HuH-7 (cell line): ENCODE measurements around the gene NAPG.
"Not testable (repeated sequence)": the region's sequence is repeated elsewhere in the genome, so short reads cannot be mapped to it uniquely, and the experiment has no call there.

ENCODE experiments used
- DNase-seq: peaks from one replicate; pipeline ENCODE4 v3.0.0; 2011; ENCODE audit warnings: low spot score

The NAPG gene

DNA sequence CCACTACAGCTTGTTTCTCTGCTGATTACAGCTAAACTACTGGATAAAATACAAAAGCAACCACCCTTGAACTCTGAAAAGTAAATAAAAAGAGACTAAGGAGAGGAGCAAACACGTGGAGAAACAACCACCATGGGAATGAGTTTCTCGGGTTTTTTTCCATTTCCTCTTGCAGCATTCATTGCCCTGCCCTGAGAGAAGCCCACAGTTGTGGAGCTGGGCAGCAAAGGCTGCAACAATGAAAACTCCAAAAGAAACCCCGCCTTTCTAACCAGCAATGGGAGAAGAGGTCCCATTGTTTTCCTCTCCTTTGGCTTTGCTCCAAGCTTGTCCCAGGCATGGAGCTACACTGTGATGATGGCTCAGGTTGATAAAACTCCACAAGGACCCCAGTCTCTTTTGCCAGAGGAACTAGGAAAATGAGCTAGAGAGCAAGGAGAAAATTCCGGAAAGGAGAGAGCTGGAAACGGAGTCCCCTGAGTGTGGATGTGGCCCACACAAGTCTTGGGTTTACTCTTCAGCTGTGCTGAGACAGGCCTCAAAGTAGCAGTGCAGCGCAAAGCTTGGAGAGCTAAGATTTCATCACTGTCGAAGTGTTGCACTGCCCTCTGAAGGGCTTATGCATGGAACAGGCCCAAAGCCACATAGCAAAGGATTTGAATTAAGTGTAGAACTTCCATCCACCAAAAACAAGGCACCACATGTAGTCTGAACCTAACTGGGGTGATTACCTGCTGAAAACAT is 20.9 kb downstream of the NAPG start:
- no peak for DNase-seq

DNA sequence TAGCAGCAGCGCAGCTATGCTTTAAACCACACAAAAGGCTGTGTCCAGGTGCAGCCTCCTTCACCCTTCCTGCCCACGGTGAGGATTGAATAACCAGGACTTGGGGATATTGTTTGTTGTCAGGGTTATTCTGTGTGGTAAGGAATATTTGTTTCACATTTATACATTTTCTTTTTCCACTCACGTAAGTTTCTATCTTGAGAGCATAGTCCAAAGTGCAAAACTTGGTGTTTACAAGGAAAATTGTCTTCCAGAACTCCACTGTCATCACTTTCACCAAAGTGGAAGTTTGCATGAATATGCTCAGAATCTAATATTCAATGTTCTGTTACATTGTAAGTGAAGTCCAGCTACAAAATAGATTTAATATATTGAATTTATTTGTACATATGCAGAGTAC is 26.4 kb downstream of the NAPG start:
- no peak for DNase-seq

DNA sequence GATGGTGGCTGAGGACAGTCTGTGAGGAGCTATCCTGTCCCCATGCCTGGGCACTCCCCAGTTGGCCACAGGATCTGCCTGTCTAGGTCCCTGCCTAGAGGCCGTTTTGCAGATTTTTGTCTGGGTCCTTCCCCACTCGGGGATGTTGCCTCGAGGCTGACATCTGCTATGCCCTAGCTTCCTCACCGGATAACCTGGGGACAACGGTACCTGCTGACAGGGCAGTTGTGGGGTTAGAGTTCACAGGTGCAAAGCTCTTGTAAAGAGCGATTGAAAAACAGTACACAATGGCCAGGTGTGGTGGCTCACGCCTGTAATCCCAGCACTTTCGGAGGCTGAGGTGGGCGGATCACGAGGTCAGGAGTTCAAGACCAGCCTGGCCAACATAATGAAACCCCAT is 30.4 kb downstream of the NAPG start:
- DNase-seq = not testable (repeated sequence)

DNA sequence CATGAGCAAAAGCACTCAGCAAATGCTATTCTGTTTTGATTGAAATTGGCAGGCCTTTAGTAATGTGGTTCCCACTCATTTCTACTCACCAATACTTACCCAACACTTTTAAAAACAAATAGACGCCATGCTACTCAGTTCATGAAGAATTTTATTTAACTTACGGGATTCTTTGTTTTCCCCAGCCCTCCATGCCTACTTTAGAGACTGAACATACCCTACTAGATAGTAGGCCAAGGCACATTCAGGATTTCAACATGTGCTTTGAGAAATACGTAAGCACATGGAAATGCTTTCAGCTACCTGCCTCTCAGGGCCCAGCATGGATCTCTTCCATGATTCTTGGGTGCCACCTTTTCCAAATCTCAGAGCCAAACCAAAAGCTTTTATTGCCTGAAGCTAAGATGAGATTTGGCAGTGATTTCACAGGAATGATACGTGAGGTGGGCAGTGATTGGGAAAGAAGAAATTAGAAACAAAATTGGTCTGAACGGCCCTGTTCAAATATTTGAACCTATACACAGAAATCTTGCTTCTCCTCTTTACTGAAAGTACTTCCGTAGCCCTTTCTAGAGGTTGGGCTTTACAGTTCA is 31.4 kb downstream of the NAPG start:
- DNase-seq = no peak

DNA sequence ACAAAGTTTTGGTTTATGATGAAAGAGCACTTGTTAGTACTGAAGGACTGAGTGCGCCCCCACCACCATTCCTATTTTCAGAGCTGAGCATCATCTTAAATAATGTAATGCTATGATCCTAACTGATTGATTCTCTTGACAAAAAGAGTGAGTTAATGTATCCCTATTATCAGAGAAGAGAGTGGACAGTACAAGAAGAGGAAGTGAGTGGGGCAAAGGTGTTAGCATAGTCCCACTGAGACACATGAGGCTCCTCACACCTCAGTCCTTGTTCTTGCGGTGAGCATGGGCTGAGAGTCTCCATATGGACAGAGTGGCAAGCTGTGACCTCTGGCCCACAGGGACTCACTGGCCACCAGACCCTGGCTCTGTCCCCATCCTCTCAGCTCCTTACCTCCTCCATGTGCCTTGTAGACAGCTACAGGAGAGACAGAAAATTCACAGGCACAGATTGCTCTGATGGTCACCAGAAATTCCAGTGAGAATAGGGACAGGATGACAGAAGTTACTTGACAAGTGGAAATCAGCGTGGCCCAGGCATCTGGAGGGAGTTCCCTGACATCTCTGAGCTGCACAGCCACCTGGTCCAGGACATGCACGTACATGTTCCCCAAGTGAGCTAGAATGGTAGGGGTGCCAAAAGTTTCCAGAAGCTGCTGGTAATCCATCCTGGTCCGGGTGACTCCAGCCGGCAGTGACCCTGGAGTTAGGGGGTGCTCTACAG is 32.6 kb downstream of the NAPG start:
- DNase-seq = no peak

DNA sequence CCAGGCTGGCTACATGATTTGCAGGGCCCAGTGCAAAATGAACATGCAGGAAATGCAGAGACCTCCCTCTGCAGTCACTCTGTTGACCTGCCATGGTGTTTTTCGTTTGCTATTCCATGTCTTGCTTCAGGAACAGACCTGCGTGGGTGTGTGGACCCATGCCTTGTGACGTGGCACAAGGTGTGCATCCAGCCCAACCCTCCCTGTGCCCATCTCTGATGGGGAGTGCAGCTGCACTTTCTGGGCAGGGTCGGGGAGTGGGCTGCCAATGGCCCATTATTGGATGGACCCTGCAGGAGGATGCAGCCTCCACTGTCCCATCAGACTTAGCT is 33.1 kb downstream of the NAPG start:
- DNase-seq = no peak

DNA sequence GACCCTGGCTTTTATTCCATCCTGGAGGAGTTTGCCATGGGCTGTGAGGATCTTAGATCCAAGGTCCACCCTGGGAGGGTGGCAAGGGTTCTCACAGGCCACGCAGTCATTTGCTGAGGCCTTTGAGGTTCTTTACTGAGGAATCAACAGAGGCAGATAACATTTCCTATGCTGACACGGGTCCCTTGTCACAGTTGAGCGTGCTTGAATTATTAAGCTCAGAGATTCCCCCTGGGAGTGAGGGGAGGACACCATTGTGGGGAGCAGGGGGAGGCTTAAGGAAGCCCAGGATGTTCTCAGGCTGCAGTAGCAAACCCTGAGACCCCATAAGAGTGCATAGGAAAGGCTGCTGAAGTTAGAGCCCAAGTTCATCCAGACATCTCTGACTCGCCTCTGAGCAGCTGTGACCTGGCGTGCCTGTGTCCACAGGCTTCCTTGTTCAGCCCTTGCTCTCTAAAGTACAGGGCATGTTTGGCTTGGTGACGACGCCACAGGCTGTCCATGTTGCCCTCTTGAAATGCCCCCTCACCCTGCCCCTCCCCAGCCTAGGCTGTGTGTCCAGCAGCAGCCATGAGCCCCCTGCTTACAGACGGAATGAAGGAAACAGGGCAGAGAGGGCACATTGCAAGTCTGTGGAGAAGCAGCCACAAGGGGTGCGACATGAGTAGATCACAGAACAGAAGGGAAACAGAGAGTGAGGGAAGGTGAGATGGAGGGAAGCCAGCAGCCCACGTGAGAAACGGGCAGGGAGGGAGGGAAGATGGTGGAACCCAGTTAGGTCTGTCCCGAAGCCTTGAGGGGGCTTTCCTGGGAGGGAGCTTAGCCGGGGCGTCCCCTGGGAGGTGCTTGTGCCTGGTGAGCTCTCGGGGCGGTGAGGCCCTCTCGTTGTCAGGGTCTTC is 34.0 kb downstream of the NAPG start:
- no peak for DNase-seq

DNA sequence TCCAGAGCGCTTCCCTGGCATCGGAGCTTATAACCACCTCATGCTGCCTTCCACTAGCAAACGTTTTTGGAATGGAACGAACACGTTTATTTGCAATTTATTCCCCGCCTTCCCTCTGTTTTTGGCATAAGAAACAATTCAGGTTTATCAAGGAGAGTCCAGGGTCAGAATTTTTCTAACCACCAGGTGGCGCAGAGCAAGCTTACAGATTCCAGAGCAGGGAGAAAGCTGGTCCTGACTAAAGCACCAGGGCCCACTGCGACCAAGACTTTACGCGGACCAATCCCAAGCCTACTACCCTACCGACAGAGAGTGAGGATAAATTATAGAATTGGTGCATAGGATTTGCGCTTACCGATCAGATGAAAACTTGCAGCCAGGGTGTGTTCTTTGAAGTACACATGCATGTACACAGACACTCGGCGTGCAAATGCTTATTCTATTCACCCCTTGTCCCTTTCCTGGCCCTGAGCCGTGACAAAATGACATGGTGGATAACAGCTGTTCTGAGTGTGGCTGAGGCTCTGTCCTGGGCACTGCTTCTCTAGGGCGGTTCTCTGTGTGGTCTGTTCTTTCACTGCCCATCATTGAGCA is 34.7 kb downstream of the NAPG start:
- DNase-seq = peak; percentile 81

DNA sequence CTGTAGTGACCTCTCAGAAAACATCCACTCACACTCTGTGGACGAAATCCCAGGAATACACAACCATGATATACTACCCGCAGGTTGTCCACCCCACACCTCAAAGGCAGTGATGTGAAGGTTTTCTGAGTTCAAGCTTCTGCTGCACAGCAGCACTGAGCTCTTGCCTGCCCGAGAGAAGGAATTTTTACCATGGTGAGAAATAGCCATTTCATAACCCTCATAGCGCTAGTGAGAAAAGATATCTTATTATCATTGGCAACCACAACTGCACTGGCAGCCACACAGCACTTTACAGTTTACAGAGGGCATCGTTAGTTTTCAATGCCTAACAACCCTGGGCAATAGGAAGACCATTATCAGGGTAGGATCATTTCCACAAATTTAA is 36.9 kb downstream of the NAPG start:
- DNase-seq = no peak

DNA sequence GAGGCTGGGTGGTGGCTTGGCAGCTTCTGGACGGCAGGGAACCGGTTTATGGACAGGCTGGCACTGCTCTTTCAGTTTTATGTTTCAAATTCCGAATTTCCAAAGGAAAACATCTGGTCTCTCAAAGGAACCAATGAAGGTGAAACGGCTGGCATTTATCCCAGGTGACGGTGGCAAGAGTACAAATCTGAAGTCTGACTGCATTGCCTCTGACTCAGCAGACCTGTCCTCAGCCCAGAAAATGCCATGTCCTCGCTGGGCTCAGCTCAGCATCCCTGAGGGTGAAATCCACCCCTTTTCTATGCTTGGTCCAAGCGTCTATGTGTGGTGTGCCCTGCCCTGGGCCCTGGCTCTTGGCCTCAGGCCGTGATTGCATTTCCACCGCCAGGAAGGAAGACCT is 38.1 kb downstream of the NAPG start:
- DNase-seq = no peak

DNA sequence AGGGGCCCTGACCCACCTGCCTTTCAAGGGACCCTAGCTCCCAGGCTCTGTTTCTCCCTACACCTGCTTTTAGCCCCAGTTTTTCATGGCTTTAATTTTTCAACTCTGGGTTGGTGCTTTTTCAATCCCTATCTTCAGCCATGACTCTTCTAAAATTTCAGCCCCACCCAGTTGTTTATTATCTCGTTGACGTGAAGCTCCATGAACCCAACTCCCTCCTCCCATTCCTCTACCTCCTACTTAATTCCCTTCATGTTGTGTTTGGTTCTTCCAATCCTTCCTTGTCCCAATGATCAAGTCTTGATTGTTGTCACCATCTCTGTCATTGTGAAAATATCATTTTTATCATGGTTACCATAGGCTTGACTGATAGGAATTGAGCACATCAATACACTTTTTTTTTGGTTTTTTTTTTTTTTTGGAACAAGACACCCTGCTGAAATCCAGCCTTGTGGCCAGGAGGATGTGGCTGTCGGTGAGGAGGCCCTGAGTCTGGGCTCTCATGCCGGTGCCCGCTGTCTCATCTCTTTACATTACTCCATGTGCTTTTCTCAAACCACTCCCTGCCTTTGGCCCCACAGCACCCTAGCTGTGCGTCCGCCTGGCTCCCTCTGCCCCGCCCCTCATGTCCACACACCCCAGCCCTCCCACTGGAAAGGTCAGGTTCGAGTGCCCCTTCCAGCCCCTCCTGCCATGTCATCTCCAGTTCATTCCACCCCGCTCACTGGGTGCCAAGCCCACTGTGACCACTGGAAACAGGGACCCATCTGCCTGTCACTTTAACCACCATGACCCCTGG is 39.3 kb downstream of the NAPG start:
- DNase-seq = no peak

DNA sequence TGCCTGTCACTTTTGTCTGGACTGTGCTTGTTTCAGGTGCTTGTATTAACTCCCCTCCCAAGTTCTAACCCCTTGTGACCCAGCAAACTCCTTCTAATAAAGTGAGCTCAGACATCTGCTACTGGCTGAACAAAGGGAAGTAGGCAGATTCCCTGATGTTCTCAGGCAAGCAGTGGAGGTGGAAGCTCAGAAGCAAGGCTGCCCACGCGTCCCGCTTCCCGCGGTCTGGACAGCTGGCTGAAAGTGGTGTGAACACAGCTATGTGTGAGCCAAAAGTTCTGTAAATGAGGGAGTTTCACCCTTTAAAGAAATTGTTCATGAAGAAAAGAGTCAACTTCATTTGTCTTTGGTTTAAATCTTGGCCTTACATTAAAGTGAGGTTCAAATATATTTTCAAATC is 40.0 kb downstream of the NAPG start:
- DNase-seq = no peak

DNA sequence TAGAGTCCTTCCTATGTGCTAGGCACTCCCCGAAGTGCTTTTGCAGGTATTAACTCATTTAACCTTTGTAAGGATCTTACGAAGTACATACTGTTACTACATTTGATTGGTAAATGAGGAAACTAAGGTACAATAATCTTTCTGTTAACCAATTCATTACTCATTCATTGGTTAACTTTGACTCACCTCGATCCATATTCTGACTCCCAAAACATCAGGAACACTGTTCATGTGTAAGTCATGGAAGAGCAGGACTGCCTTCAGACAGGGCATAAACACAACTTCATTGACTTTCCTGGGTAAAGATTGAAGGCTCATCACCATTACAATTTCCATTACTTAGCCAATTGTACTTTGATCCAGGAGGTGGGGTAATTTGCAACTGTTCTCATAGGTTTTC is 40.6 kb downstream of the NAPG start:
- DNase-seq = no peak

DNA sequence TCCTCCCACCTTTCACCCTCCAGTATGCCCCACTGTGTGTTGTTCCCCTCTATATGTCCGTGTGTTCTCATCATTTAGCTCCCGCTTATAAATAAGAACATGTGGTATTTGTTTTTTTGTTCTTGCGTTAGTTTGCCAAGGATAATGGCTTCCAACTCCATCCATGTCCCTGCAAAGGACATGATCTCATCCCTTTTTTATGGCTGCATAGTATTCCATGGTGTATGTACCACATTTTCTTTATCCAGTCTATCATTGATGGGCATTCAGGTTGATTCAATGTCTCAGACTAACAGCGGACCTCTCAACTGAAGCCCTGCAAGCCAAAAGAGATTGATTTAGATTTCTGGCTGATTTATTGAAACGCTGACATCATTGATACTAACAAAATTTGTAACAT is 44.1 kb downstream of the NAPG start:
- DNase-seq = not testable (repeated sequence)

DNA sequence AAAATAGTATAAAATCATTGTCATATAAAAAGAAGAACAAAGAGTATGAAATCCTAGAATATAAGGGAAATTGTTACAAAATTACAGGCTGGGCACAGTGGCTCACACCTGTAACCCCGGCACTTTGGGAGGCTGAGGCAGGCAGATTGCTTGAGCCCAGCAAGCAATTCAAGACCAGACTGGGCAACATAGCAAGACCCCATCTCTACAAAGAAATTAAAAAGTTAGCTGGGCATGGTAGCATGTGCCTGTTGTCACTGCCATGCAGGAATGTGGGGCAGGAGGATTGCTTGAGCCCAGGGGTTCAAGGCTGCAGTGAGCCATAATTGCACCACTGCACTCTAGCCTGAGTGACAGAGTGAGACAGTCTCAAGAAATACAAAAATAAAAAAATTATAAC is 44.8 kb downstream of the NAPG start:
- DNase-seq = no peak

DNA sequence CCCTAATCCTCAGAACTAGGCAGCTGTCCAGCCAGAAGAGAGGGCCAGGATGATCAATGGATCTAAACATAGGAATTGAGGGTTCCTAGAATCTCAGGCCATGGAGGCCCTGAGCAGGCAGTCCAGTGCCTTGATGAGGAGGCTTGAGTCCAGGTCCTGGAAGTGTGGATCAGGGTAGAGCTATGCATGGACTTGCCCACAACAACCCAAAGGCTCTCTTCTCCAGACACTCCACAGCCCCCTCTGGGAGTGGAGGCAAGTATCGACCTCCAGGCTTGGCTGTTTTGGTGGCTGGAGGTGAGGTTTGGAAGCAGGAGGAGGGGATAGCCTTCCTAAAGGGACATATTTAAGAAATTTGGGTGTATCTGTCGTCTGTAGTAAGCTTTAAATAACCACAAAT is 45.7 kb downstream of the NAPG start:
- DNase-seq = no peak

DNA sequence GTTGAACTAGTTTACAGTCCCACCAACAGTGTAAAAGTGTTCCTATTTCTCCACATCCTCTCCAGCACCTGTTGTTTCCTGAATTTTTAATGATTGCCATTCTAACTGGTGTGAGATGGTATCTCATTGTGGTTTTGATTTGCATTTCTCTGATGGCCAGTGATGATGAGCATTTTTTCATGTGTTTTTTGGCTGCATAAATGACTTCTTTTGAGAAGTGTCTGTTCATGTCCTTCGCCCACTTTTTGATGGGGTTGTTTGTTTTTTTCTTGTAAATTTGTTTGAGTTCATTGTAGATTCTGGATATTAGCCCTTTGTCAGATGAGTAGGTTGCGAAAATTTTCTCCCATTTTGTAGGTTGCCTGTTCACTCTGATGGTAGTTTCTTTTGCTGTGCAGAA is 47.4 kb downstream of the NAPG start:
- DNase-seq = not testable (repeated sequence)

DNA sequence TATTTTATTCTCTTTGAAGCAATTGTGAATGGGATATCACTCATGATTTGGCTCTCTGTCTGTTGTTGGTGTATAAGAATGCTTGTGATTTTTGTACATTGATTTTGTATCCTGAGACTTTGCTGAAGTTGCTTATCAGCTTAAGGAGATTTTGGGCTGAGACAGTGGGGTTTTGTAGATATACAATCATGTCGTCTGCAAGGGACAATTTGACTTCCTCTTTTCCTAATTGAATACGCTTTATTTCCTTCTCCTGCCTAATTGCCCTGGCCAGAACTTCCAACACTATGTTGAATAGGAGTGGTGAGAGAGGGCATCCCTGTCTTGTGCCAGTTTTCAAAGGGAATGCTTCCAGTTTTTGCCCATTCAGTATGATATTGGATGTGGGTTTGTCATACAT is 48.6 kb downstream of the NAPG start:
- not testable (repeated sequence) for DNase-seq

DNA sequence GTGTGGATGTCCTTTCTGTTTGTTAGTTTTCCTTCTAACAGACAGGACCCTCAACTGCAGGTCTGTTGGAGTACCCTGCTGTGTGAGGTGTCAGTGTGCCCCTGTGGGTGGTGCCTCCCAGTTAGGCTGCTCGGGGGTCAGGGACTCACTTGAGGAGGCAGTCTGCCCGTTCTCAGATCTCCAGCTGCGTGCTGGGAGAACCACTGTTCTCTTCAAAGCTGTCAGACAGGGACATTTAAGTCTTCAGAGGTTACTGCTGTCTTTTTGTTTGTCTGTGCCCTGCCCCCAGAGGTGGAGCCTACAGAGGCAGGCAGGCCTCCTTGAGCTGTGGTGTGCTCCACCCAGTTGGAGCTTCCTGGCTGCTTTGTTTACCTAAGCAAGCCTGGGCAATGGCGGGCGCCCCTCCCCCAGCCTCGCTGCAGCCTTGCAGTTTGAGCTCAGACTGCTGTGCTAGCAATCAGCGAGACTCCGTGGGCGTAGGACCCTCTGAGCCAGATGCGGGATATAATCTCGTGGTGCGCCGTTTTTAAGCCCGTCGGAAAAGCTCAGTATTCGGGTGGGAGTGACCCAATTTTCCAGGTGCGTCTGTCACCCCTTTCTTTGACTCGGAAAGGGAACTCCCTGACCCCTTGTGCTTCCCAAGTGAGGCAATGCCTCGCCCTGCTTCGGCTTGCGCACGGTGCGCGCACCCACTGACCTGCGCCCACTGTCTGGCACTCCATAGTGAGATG is 52.2 kb downstream of the NAPG start:
- DNase-seq = not testable (repeated sequence)

DNA sequence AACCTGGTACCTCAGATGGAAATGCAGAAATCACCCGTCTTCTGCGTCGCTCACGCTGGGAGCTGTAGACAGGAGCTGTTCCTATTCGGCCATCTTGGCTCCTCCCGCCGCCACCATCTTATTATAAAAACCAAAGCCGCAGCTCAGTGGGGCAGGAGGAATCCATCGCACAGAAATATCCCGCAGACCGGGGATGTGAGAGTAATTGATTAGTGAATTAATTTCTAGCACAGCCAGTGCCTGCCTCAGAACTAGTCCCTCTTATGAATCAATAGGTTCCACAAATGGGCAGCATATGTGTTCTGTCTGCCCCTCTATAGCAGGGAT is 52.7 kb downstream of the NAPG start:
- not testable (repeated sequence) for DNase-seq
